Measurements from ENCODE around the gene ROPN1B. TPM values are rescaled to one million over a fixed set of nuclear protein-coding genes. Genes with fewer than 3 reads are reported as not detected.

Gene ROPN1B
- total RNA-seq, 4 donors from 2014 or later, result 0.56 TPM; not detected in 3

DNA sequence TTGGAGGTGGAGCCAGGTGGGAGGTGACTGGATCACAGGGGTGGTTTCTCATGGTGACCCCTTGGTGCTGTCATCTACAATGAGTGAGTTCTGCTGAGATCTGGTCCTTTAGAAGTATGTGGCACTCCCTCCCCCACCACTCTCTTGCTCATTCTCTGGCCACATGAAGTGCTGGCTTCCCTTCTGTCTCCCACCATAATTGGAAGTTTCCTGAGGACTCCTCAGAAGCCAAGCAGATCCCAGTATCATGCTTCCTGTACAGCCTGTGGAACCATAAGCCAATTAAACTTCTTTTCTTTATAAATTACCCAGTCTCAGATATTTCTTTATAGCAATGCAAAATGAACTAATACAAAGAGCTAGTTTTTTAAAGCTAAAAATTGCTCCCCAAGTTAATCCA lies 60.3 kb downstream of the ROPN1B start:
- no peak for DNase-seq (ENCODE audit: low spot score)
- no peak for ATAC-seq (ENCODE audit: low FRiP score)
- TF ChIP-seq CTCF (IDR thresholded peaks at IDR 0.05), result no peak

- ATAC-seq (ENCODE audit: low FRiP score), result no peak
- no peak for DNase-seq (ENCODE audit: low spot score)
- no peak for TF ChIP-seq CTCF (IDR thresholded peaks at IDR 0.05)
Observed at GRCh38 chr3:126030455-126030854, 61.5 kb downstream of the ROPN1B start.

DNA sequence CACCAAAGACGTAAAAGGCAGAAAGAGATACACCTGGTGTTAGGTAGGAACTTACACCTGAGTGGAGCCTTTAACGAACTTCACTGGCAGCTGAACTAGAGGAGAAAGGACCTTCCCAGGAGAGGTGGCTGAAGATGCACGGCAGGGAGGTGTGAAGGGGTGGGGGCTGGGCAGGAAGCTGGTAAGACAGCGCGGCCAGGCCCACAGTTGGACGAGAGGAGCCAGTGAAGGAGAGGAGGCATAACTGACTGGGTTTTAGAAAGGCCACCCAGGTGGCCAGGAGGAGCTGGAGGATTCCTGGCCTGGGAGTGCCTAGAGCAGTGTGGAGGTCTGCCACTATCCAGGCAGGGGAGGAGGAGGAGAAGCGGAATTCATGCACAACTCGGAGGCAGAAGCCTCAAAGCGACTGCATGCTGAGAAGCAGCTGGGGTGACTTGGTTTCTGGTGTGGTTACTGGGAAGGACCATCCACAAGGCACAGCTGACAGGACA lies 63.0 kb downstream of the ROPN1B start:
- no peak for TF ChIP-seq CTCF (IDR thresholded peaks at IDR 0.05)
- ATAC-seq (ENCODE audit: low FRiP score) (no peak), DNase-seq (ENCODE audit: low spot score) (no peak)

Small RNA genes lying within 50 kb of the gene (small RNA-seq; reads per million reads assigned to genes)
- gene AC092903.1, result not detected

Other genes starting within 250 kb of the ROPN1B start
- gene SLC41A3, start 114.9 kb downstream of the ROPN1B start, total RNA-seq, result 10 to 100 TPM; 34.5 to 62.3 (median 37.9) TPM
- gene ALDH1L1, start 211.4 kb downstream of the ROPN1B start, total RNA-seq, result 100 to 1,000 TPM; 125 to 176 (median 150) TPM

Measured in omental fat pad (tissue), 4 donors.